ENCODE results near the gene OMP.

The OMP gene

DNA sequence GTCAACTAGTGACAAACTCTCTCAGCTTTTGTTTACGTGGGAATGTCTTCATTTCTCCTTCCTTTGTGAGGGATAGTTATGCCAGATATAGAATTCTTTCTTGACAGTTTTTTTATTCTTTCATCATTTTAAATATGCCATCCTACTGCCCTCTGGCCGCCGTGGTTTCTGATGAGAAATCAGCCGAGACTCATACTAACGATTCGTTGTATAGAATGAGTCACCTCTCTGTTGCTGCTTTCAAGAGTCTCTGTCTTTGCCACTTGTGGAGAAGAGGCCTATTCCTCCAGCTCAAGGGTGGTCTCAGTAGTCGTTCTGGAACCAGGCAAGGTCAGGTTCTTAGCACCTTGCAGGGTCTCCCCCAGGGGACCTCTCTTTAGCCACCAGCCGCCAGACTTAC lies 33.4 kb downstream of the OMP start:
- H3K4me3 ChIP-seq (ENCODE audit: low read depth, low read length), result no peak overlapping the region
- no peak for DNase-seq (ENCODE audit: low read depth)
- TF ChIP-seq, protein P1, sequence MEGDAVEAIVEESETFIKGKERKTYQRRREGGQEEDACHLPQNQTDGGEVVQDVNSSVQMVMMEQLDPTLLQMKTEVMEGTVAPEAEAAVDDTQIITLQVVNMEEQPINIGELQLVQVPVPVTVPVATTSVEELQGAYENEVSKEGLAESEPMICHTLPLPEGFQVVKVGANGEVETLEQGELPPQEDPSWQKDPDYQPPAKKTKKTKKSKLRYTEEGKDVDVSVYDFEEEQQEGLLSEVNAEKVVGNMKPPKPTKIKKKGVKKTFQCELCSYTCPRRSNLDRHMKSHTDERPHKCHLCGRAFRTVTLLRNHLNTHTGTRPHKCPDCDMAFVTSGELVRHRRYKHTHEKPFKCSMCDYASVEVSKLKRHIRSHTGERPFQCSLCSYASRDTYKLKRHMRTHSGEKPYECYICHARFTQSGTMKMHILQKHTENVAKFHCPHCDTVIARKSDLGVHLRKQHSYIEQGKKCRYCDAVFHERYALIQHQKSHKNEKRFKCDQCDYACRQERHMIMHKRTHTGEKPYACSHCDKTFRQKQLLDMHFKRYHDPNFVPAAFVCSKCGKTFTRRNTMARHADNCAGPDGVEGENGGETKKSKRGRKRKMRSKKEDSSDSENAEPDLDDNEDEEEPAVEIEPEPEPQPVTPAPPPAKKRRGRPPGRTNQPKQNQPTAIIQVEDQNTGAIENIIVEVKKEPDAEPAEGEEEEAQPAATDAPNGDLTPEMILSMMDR (IDR thresholded peaks at IDR 0.05; ENCODE audit: low read depth, low read length, missing control alignments), result no peak

GRCh38 chr11:77136784-77137420 lies 34.3 kb downstream of the OMP start:
- TF ChIP-seq, protein P1 (IDR thresholded peaks at IDR 0.05; ENCODE audit: low read depth, low read length, missing control alignments), result no peak
- no peak for DNase-seq (ENCODE audit: low read depth)
- H3K4me3 ChIP-seq (ENCODE audit: low read depth, low read length), result no peak overlapping the region

DNA sequence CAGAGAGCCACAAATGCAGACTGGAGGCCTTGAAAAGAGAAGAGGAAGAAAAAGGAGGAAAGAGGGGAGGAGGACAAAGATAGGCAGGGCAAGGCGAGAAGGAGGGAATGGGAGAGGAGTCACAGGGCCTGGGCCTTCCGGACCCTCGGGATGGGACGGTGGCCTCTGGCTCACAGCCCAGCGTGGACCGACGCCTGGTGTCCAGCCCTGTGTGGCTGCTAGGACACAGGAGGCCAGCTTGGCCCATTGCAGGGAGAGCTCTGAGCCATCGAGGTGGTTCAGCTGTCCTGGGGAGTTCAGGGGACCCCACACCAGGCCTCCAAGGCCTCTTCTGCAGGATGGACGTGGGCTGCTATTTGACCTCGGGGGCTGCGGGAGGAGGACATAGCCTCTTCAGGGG lies 34.8 kb downstream of the OMP start:
- no peak for DNase-seq (ENCODE audit: low read depth)
- H3K4me3 ChIP-seq (ENCODE audit: low read depth, low read length), result no peak overlapping the region
- TF ChIP-seq, protein P1 (IDR thresholded peaks at IDR 0.05; ENCODE audit: low read depth, low read length, missing control alignments), result no peak

DNA sequence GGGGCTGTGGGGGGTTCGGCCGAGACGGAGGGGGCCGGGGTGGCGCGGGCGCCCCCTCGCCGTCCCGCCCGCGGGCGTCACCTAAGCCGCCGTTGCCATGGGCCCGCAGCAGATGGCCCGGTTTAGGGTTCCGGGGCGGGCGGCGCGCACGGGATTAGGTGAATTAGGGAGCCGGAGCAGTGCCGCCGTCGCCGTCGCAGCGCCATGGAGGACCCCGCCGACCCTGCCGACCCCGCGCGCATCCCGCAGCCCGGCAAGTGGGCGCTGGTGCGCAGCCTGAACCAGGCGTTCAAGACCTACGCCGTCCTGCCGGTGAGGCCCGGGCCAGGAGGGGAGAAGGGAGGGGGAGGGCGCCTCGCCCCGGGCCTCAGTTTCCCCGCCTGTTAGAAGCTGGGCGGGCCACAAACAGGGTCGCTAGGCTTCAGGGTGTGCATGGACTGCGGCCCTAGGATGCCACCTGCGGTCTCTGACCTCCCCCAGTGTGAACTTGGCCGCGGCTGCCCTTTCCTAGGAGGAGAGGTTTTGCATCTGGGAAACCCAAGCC lies 35.5 kb downstream of the OMP start:
- no peak for DNase-seq (ENCODE audit: low read depth)
- TF ChIP-seq, protein P1 (IDR thresholded peaks at IDR 0.05; ENCODE audit: low read depth, low read length, missing control alignments), result no peak
- H3K4me3 ChIP-seq (ENCODE audit: low read depth, low read length), result no peak overlapping the region

DNA sequence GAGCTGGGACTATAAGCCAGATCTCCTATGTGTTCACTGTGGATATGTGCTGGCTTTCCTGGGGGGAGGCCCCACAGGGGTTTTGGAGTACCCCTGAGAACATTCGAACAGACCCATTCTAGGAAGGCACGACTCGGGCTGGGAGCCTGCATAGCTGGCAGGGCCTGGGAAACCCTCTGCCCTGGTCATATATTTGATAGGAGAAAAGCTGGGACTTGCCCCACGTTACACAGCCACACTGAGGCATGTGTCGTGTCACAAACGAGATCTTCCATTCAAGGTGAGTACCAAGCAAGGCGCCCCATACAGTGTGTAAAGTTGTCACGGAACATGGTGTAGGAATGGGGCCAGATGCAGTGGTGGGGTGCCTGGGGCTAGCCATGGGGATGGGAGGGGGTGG lies 36.6 kb downstream of the OMP start:
- no peak overlapping the region for H3K4me3 ChIP-seq (ENCODE audit: low read depth, low read length)
- no peak for DNase-seq (ENCODE audit: low read depth)
- TF ChIP-seq, protein P1 (IDR thresholded peaks at IDR 0.05; ENCODE audit: low read depth, low read length, missing control alignments), result no peak

DNA sequence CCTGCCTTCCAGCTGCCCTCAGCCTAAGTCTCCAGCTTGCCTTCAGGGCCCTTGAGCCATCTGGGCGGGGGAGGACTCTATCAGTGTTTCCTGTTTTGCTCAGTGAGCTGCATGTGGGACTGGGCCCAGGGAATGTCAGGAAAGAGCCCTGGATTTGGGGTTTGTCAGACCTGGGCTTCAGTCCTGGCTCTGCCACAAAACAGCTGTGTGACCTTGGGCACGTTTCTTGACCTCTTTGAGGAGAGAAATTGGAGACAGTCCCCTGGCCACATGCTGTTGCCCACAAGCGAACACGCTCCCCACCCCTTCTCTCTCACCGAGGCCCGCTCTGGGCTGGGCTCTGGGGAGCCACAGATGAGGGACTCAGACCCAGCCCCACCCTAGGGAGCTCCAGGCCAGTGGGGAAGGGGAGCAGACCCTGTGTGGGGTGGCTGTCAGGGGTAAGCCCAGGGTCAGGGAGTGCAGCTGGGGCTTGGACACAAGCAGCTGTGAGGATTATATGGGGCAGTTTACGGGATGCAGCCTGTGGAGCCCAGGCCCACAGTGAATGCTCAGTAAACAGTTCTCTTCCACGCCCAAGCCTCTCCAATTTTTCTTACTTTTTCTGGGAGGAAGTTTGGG lies 37.7 kb downstream of the OMP start:
- H3K4me3 ChIP-seq (ENCODE audit: low read depth, low read length), result no peak overlapping the region
- DNase-seq (ENCODE audit: low read depth), result no peak
- TF ChIP-seq, protein P1 (IDR thresholded peaks at IDR 0.05; ENCODE audit: low read depth, low read length, missing control alignments), result no peak
